GM19351 (cell line): ENCODE measurements around the gene HPN.
"Not testable (repeated sequence)": the region's sequence is repeated elsewhere in the genome, so short reads cannot be mapped to it uniquely, and the experiment has no call there.

Source experiments
- ATAC-seq: cut with Tn5 transposase; IDR thresholded peaks from one replicate; pipeline ENCODE4 v1.9.1; 2021; ENCODE audit warnings: mild to moderate bottlenecking, moderate library complexity; ENCODE audit not compliant: unreplicated experiment

Gene HPN

GRCh38 chr19:35008891-35009341 lies 32.6 kb upstream of the HPN start:
- no peak for ATAC-seq

GRCh38 chr19:35009424-35010415 lies 31.8 kb upstream of the HPN start:
- no peak for ATAC-seq

- no peak for ATAC-seq
These were observed 30.3 kb upstream of the HPN start for GRCh38 chr19:35011091-35011689.

GRCh38 chr19:35011737-35012682 lies 29.5 kb upstream of the HPN start:
- ATAC-seq: no peak

GRCh38 chr19:35013041-35013819 lies 28.3 kb upstream of the HPN start:
- ATAC-seq: no peak

GRCh38 chr19:35013820-35014754 lies 27.4 kb upstream of the HPN start:
- ATAC-seq: no peak

- not testable (repeated sequence) for ATAC-seq
These were observed 26.7 kb upstream of the HPN start for GRCh38 chr19:35014774-35015173.

GRCh38 chr19:35015270-35015953 lies 26.1 kb upstream of the HPN start:
- ATAC-seq: no peak

- ATAC-seq: no peak
These were observed 25.6 kb upstream of the HPN start for GRCh38 chr19:35015954-35016351.

- no peak for ATAC-seq
These were observed 24.0 kb upstream of the HPN start for GRCh38 chr19:35017507-35017906.

GRCh38 chr19:35018379-35018778 lies 23.1 kb upstream of the HPN start:
- ATAC-seq: no peak

GRCh38 chr19:35019144-35019543 lies 22.4 kb upstream of the HPN start:
- no peak for ATAC-seq

GRCh38 chr19:35021016-35021415 lies 20.5 kb upstream of the HPN start:
- no peak for ATAC-seq

- no peak for ATAC-seq
These were observed 19.9 kb upstream of the HPN start for GRCh38 chr19:35021596-35021995.

GRCh38 chr19:35022460-35022859 lies 19.1 kb upstream of the HPN start:
- no peak for ATAC-seq

- ATAC-seq: no peak
These were observed 18.1 kb upstream of the HPN start for GRCh38 chr19:35023428-35023827.

- ATAC-seq: no peak
These were observed 17.4 kb upstream of the HPN start for GRCh38 chr19:35024095-35024494.

- ATAC-seq: no peak
These were observed 15.6 kb upstream of the HPN start for GRCh38 chr19:35025969-35026368.

GRCh38 chr19:35026418-35026817 lies 15.1 kb upstream of the HPN start:
- ATAC-seq: no peak
